ENCODE results near the gene SMTNL1.

- TF ChIP-seq EZH2phosphoT487 (IDR thresholded peaks at IDR 0.05; ENCODE audit: low read depth), result no peak
- TF ChIP-seq, protein P1, sequence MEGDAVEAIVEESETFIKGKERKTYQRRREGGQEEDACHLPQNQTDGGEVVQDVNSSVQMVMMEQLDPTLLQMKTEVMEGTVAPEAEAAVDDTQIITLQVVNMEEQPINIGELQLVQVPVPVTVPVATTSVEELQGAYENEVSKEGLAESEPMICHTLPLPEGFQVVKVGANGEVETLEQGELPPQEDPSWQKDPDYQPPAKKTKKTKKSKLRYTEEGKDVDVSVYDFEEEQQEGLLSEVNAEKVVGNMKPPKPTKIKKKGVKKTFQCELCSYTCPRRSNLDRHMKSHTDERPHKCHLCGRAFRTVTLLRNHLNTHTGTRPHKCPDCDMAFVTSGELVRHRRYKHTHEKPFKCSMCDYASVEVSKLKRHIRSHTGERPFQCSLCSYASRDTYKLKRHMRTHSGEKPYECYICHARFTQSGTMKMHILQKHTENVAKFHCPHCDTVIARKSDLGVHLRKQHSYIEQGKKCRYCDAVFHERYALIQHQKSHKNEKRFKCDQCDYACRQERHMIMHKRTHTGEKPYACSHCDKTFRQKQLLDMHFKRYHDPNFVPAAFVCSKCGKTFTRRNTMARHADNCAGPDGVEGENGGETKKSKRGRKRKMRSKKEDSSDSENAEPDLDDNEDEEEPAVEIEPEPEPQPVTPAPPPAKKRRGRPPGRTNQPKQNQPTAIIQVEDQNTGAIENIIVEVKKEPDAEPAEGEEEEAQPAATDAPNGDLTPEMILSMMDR (IDR thresholded peaks at IDR 0.05; ENCODE audit: low read depth, low read length), result no peak
Measured at GRCh38 chr11:57500926-57501325, 36.5 kb upstream of the SMTNL1 start.
